Measurements from ENCODE around the gene CARS2.

Gene CARS2

GRCh38 chr13:110666255-110666533 is 39.7 kb downstream of the CARS2 start:
- TF ChIP-seq TEAD4 (IDR thresholded peaks at IDR 0.05) (no peak), TAF1 (IDR thresholded peaks at IDR 0.05; ENCODE audit: low read depth) (no peak), CEBPB (IDR thresholded peaks at IDR 0.05) (no peak), RAD21 (IDR thresholded peaks at IDR 0.05; ENCODE audit: low read depth) (no peak), ZBTB7A (IDR thresholded peaks at IDR 0.05; ENCODE audit: low read depth) (no peak), FOXM1 (IDR thresholded peaks at IDR 0.05; ENCODE audit: borderline replicate concordance, low read depth) (no peak), EP300 (IDR thresholded peaks at IDR 0.05; ENCODE audit: borderline replicate concordance) (no peak), YY1 (IDR thresholded peaks at IDR 0.05; ENCODE audit: low read depth) (no peak), CREB1 (IDR thresholded peaks at IDR 0.05; ENCODE audit: low read depth) (no peak), MAX (IDR thresholded peaks at IDR 0.05) (no peak)

GRCh38 chr13:110665491-110666254 is 40.2 kb downstream of the CARS2 start:
- TF ChIP-seq, protein P1, sequence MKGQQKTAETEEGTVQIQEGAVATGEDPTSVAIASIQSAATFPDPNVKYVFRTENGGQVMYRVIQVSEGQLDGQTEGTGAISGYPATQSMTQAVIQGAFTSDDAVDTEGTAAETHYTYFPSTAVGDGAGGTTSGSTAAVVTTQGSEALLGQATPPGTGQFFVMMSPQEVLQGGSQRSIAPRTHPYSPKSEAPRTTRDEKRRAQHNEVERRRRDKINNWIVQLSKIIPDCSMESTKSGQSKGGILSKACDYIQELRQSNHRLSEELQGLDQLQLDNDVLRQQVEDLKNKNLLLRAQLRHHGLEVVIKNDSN (IDR thresholded peaks at IDR 0.05), result no peak
- TF ChIP-seq TEAD4 (IDR thresholded peaks at IDR 0.05) (no peak), RAD21 (IDR thresholded peaks at IDR 0.05; ENCODE audit: low read depth) (no peak), ZBTB7A (IDR thresholded peaks at IDR 0.05; ENCODE audit: low read depth) (no peak), CEBPB (IDR thresholded peaks at IDR 0.05) (no peak), TAF1 (IDR thresholded peaks at IDR 0.05; ENCODE audit: low read depth) (no peak), NFIC (IDR thresholded peaks at IDR 0.05) (no peak), REST (IDR thresholded peaks at IDR 0.05; ENCODE audit: low read depth) (no peak), TCF12 (IDR thresholded peaks at IDR 0.05; ENCODE audit: low read depth) (no peak), EGR1 (IDR thresholded peaks at IDR 0.05) (no peak), FOXM1 (IDR thresholded peaks at IDR 0.05; ENCODE audit: borderline replicate concordance, low read depth) (no peak), CREB1 (IDR thresholded peaks at IDR 0.05; ENCODE audit: low read depth) (no peak), MAX (IDR thresholded peaks at IDR 0.05) (no peak), YY1 (IDR thresholded peaks at IDR 0.05; ENCODE audit: low read depth) (no peak), EP300 (IDR thresholded peaks at IDR 0.05; ENCODE audit: borderline replicate concordance) (no peak)

DNA sequence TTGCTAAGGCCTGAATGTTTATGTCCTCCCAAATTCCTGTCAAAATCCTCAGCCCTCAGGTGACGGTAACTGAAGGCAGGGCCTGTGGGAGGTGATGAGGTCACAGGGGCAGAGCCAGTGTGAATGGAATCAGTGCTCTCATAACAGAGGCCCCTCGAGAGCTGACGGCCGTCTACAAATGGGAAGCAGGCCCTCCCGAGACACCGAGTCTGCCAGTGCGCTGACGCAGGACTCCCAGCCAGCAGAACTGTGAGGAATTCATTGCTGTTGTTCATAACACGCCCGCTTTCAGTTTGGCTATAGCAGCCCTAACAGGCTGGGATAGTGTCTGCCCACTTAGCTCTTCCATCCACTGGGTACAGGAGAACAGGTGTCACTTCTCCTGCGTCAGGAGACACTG is 41.2 kb downstream of the CARS2 start:
- TF ChIP-seq YY1 (IDR thresholded peaks at IDR 0.05; ENCODE audit: low read depth) (no peak), TAF1 (IDR thresholded peaks at IDR 0.05; ENCODE audit: low read depth) (no peak), TEAD4 (IDR thresholded peaks at IDR 0.05) (no peak), REST (IDR thresholded peaks at IDR 0.05; ENCODE audit: low read depth) (no peak), TCF12 (IDR thresholded peaks at IDR 0.05; ENCODE audit: low read depth) (no peak), RAD21 (IDR thresholded peaks at IDR 0.05; ENCODE audit: low read depth) (no peak), CREB1 (IDR thresholded peaks at IDR 0.05; ENCODE audit: low read depth) (no peak), FOXM1 (IDR thresholded peaks at IDR 0.05; ENCODE audit: borderline replicate concordance, low read depth) (no peak), MAX (IDR thresholded peaks at IDR 0.05) (no peak), ZBTB7A (IDR thresholded peaks at IDR 0.05; ENCODE audit: low read depth) (no peak), NFIC (IDR thresholded peaks at IDR 0.05) (no peak), EGR1 (IDR thresholded peaks at IDR 0.05) (no peak), EP300 (IDR thresholded peaks at IDR 0.05; ENCODE audit: borderline replicate concordance) (no peak)
- TF ChIP-seq, protein P1 (IDR thresholded peaks at IDR 0.05), result no peak

DNA sequence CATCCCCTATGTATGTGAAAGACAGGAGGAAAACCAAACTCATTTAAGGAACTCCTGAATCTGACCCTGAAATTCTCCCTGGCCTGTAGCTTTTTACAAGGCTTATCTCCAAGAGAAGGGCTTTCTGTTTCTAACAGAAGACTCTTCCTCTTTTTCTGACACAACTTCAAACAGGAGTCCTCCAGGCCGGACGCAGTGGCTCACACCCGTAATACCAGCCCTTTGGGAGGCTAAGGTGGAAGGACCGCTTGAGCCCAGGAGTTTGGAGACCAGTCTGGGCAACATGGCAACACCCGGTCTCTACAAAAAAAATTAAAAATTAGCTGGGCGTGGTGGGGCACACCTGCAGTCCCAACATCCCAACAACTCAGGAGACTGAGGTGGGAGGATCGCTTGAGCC is 41.9 kb downstream of the CARS2 start:
- TF ChIP-seq MAX (IDR thresholded peaks at IDR 0.05) (no peak), CEBPB (IDR thresholded peaks at IDR 0.05) (no peak), CREB1 (IDR thresholded peaks at IDR 0.05; ENCODE audit: low read depth) (no peak), FOXM1 (IDR thresholded peaks at IDR 0.05; ENCODE audit: borderline replicate concordance, low read depth) (no peak), TAF1 (IDR thresholded peaks at IDR 0.05; ENCODE audit: low read depth) (no peak), ZBTB7A (IDR thresholded peaks at IDR 0.05; ENCODE audit: low read depth) (no peak), EP300 (IDR thresholded peaks at IDR 0.05; ENCODE audit: borderline replicate concordance) (no peak)

- no peak for TF ChIP-seq YY1 (IDR thresholded peaks at IDR 0.05; ENCODE audit: low read depth)
- no peak for TF ChIP-seq ZBTB7A (IDR thresholded peaks at IDR 0.05; ENCODE audit: low read depth)
- no peak for TF ChIP-seq EGR1 (IDR thresholded peaks at IDR 0.05)
- no peak for TF ChIP-seq MAX (IDR thresholded peaks at IDR 0.05)
- no peak for TF ChIP-seq TEAD4 (IDR thresholded peaks at IDR 0.05)
- no peak for TF ChIP-seq TCF12 (IDR thresholded peaks at IDR 0.05; ENCODE audit: low read depth)
- TF ChIP-seq REST (IDR thresholded peaks at IDR 0.05; ENCODE audit: low read depth), result no peak
- TF ChIP-seq, protein P1 (IDR thresholded peaks at IDR 0.05), result no peak
These were observed 42.4 kb downstream of the CARS2 start for GRCh38 chr13:110663491-110663890.

Data from Ishikawa (cell line).